Measurements from ENCODE around the gene MAMLD1.

MAMLD1 gene

DNA sequence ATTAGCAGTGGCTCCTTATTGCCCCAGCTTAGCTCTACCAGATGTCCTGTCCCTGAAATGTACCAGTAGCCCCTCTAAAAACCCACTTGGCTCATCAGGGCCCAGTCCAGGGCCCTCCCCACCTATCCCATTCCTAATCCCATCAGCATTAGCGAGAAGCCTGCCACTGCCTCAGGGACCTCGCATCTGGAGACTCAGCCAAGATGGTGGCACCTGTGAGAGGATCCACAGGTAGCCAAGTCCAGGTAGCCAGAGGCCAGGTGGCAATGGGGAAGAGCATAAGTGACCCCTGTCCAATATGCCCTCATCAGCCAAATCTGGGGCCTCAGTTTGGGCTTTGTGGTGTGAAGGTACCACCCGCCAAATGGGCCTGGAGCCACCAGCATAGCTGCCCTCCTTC is 97.7 kb downstream of the MAMLD1 start:
- no peak for DNase-seq (ENCODE audit: low read depth)

GRCh38 chrX:150463566-150463965 is 100.4 kb downstream of the MAMLD1 start:
- no peak for DNase-seq (ENCODE audit: low read depth)

- no peak for DNase-seq (ENCODE audit: low read depth)
Observed at GRCh38 chrX:150464001-150464400, 100.9 kb downstream of the MAMLD1 start.

DNA sequence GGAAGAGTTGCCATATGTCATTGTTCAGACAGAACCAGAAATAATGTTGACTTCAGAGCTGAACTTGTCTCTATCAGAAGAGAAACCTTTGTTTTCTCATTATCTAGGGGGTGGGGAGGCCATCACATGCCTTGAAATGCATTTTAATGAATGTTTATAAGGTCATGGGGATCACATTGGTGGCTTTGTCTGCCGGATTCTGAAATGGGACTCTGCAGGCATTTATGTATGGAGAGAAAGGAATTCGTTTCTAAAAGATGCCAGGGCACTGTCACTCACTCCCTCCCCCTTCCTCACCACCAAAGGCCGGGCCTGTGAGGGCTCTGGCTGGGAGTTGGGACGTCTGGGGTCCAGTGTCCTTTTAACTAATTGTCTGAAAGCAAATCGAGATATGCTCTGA is 102.2 kb downstream of the MAMLD1 start:
- no peak for DNase-seq (ENCODE audit: low read depth)

DNA sequence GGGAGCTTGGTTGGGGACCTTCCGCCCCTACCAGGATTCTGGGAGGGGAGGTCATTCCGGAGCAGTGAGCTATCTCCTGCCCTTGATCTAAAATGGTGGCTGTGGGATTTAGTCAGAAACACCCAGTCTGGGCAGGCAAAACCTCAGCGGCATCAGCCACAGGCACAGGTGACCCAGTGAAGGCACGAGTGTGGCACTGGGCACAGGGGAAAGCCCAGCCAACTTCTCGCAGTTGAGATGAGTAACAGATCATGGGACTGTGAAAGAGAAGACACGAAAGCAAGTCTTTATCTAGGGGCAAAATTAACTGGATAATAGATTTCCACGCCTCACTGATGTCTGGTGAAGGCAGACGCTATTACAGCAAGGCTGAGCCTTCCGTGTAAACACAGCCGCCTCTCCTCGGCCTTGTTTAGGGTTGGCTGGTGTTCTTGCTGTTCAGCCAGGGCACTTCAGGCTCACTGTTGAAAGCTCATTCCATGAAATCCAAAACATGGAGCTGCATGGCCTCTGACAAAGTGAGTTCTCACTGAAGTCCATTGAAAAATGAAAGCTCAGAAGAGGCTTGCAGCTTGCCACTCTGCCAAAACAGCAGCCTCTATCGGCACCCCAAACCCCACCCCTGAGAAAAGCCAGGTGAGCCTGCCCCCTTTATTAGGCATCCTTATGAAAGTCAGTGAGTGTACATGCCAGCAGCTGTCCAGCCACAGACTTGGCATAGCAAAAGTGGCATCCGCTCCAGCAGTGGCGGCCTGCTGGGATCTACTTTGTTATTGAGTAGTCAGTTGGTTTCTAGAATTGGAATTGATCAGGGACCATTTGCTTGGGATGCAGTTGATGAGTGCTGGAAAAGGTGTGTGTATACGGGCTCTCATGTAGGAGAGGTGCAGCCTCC is 103.0 kb downstream of the MAMLD1 start:
- DNase-seq (ENCODE audit: low read depth), result no peak

- no peak for DNase-seq (ENCODE audit: low read depth)
Observed at GRCh38 chrX:150472306-150472705, 109.2 kb downstream of the MAMLD1 start.

- no peak for DNase-seq (ENCODE audit: low read depth)
Observed at GRCh38 chrX:150473371-150473770, 110.3 kb downstream of the MAMLD1 start.

DNA sequence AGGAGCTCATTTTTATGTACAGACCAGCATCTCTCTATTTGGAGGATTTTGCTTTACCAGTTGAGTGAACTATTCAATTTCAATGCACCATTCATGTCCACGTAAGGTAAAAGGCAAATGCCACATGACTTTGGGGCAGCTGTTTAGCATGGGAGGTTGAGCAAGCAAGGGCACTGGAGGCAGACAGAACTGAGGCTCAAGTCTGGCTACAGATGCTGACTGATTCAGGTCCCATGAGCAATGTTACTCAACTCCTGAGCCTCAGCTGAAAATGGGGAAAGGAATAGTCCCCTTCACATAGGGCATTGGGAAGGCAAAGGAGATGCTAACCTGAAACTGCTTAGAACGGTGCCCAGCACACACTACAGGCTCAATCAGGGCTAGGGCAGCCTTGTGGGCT is 112.3 kb downstream of the MAMLD1 start:
- DNase-seq (ENCODE audit: low read depth), result no peak

- no peak for DNase-seq (ENCODE audit: low read depth)
Observed at GRCh38 chrX:150476164-150476699, 113.1 kb downstream of the MAMLD1 start.

DNA sequence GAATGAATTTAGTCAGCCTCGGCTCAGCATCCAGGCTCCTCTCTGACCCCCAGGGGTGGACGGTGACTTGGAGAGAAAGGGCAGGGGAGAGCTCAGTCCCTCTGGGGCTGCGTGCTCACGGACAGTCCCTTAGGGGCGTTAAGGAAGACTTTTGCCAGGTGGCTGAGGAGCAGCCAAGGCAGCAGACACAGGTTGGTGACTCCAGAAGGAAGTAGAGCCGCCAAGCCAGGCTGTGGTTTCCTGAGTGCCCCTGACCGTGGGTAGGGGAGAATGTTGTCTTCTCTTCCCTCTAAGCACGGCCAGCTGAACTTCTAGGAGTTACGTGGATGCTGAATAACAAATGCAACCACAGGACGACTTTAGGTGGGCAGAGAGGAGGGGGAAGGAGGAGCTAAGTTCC is 114.3 kb downstream of the MAMLD1 start:
- DNase-seq (ENCODE audit: low read depth), result no peak

GRCh38 chrX:150478496-150479492 is 115.7 kb downstream of the MAMLD1 start:
- peak; percentile 24 for DNase-seq (ENCODE audit: low read depth)

DNA sequence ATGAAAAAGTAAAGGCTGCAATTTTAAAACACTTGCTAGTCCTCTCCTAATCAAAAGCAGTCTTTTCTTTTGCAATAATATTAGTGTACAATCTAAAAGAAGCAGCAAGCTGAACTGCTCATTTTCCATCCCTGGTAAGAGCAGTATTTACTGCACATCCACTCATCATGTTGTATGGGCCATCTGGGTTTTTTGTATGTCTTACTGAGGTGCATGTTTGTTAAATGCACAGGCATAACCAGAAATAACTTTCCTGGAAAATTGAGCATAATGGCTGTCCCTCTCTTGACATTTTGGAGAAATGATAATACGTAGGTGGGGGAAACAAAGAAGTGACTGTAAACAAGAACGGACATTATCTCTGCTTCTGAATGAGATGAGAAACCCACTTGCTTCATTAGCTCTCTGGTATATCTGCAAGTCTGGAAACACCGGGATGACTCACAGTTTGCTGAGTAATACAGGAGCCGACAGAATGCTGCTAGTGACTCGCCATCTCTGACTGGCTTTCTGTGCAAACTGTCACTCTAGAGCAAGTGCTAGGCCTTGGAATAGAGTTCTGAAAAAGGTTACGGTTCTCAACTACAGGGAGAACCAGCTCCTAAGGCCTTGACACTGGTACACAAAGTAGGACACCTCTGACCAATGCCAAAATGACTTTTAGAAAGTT is 119.6 kb downstream of the MAMLD1 start:
- DNase-seq (ENCODE audit: low read depth), result peak; percentile 57

DNA sequence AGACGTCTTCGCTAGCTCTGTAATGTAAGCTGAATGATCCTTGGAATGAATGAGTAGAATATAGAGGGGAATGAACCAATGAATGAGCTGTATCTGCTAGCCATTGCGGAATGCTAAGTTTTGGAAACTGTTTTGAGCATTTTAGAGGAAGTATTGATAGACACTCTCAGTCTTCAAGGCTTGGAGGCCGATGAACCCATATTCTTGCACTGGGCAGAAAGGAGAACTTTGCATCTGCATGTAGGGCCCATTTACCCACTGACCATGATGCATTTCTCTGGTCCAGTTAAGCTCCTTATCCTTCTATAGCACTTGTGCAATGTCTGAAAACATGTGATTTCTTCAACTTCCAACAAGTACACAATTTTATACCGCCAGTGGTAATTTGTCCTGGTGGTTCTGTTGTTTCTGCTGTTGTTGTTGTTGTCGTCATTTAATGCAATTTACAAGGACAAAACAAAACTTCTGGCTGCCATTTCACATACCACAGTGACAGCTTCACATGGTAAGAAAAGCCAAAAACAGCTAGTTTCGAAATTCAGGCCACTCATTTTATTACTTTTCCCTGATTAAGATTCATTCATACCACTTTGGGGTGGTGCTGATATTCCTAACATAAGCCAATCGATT is 120.4 kb downstream of the MAMLD1 start:
- no peak for DNase-seq (ENCODE audit: low read depth)

DNA sequence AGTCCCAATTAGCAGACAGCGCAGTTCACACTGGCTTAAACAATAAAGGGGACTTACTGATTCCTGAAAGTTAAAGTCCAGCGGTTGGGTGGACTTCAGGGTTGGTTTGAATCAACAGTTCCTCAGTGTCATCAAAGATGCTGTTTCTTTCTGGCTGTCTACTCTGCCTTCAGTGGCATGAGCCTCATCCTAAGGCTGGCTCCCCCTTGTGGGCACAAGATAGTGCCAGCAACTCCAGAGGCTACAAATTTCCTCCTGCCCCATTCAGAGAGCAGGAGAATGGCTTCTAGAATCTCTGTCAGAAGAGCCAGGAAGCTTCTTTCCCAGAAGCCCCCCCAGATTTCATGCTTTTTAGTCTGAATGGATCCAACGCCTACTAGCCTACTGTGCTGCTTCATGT is 122.9 kb downstream of the MAMLD1 start:
- peak; percentile 34 for DNase-seq (ENCODE audit: low read depth)

DNA sequence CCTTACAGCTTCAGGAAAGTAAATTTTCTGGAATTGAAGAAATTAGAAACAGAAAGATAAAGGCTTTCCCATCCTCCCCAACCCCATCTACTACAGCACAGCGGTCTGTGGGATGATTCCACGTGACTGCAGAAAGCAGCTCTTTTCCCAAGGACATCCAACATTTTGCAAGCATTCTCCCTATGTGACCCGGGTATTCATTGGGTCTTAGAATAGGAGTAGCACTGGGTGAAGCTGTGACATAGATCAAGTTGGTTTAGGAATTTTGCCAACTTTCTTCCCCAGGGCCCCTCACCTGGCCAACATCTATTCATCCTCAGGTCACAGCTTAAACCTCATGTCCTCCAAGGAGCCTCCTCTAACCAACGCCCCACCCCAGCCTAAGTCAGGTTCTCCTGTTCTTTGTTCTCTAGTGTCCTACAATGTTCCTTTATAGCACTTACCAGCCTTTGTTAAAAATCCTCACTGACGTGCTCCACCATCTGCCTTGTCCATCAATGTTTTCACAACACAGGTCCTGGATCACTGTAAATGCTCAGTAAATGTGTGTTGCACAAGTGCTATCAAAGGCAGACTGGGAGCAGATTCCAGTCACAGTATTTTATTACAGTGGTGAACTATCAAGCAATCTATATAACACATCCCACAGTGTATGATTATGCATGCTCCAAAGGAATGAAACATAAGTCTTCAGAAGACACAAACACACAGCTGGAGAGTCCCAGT is 124.4 kb downstream of the MAMLD1 start:
- DNase-seq (ENCODE audit: low read depth), result no peak

- no peak for DNase-seq (ENCODE audit: low read depth)
Observed at GRCh38 chrX:150489359-150490015, 126.4 kb downstream of the MAMLD1 start.

DNA sequence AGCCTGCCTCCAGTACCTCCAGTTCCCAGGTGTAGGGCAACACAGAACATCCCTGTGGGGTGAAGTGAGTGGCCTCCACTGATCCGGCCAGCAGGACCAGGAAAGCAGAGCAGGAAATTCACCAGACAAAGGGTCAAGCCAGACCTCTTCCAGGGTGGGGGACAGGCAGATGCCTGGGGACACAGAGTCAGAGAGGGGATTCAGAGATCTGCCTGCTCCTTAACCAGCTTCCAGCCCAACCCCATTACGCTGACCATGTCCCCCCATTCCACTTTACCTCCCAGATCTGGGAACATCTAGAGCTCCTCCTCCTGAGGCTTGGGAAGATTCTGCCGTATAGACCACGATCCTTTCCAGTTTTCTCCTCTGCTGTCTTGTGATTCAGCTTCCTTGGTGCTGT is 132.4 kb downstream of the MAMLD1 start:
- DNase-seq (ENCODE audit: low read depth), result no peak

DNA sequence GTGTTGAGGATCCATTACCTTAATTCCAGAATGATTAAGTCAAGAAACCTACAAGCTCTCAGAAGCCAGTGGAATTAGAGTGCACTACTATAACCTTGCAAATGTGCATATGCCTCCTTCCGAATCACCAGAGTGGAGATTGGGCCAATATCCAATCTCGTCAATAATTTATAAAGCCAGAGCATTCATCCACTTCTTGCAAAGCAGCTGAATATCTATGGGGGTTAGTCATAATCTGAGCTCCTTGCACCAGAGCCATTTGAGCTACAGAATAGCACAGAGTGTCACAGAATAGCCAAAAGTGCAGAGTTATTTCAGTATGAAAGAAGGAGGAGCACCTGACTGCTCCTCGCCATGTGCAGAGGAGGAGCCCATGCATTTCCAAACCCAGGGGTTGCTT is 136.1 kb downstream of the MAMLD1 start:
- no peak for DNase-seq (ENCODE audit: low read depth)

DNA sequence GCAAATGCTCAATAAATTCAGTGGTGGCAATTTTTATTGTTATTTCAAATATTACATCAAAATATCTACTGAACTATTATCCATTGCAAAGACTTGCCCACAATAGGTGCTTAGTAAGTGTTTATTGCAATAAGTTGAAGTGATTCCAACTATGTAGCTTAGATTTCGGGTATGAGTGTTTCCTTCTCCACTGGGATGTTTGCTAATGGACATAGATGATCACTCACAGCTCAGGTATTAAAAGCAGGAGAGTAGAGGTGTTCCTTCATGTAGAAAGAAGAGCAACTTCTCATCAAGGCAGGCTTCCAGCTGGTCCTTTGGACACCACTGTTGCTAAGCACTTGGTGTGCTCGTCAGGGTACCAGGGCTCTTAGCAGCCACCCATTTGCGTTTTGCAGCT is 139.0 kb downstream of the MAMLD1 start:
- no peak for DNase-seq (ENCODE audit: low read depth)

All from stimulated activated CD4-positive, alpha-beta T cell treated with anti-CD3 and anti-CD28 coated beads, Interleukin-2, amount 100 ng/mL, for 4 hours (primary cell).